Right lobe of liver (tissue), 6 donors: ENCODE measurements around the gene PLCL1. TPM values are rescaled to one million over a fixed set of nuclear protein-coding genes. Genes with fewer than 3 reads are reported as not detected.
A peak's percentile ranks its signal among the peaks of the same experiment; 100 is the strongest.

Experiments used
- ATAC-seq, 4 donors: fragments of 200-7000 bp; cut with Tn5 transposase; one replicate each; pipeline ENCODE4 v1.9.1; 2020; ENCODE audit warnings: mild to moderate bottlenecking in 4 of 4, moderate library complexity in 4 of 4
- DNase-seq, 3 donors: peaks; one replicate each; pipeline ENCODE4 v3.0.0-alpha.2; 2020
- H3K27ac ChIP-seq, 3 donors: fragments of 200-600 bp; one replicate each; pipeline ENCODE4 v1.8.0; 2022
- H3K27me3 ChIP-seq, 2 donors: fragments of 200-600 bp; one replicate each; pipeline ENCODE4 v1.8.0; 2022
- H3K36me3 ChIP-seq, 4 donors: fragments of 200-600 bp; sonication (generic) in 1 of 4; one replicate each; pipeline versions ENCODE4 v1.5.1 to v1.8.0; 2017 to 2022; ENCODE audit warnings: control low read depth in 1 of 4
- H3K4me1 ChIP-seq, 4 donors: fragments of 200-600 bp; sonication (generic) in 1 of 4; one replicate each; pipeline versions ENCODE4 v1.5.1 to v1.8.0; 2017 to 2022; ENCODE audit warnings: control low read depth in 1 of 4
- H3K4me3 ChIP-seq, 3 donors: fragments of 200-600 bp; one replicate each; pipeline ENCODE4 v1.8.0; 2022
- H3K9me3 ChIP-seq, 4 donors: fragments of 200-600 bp; sonication (generic) in 1 of 4; one replicate each; pipeline versions ENCODE4 v1.5.1 to v1.8.0; 2017 to 2022; ENCODE audit warnings: control low read depth in 1 of 4
- CTCF ChIP-seq, 4 donors: fragments of 200-600 bp in 3 of 4; fragments of 450-650 bp in 1 of 4; IDR thresholded peaks; one replicate each; pipeline versions ENCODE4 v1.5.1 to v1.8.0; 2016 to 2022; ENCODE audit warnings: antibody characterized with exemption in 4 of 4, mild to moderate bottlenecking in 2 of 4
- POLR2A ChIP-seq: fragments of 450-650 bp; IDR thresholded peaks from one replicate; pipeline ENCODE4 v1.6.1; 2017; ENCODE audit warnings: antibody characterized with exemption, mild to moderate bottlenecking
- WGBS: methylation state at CpG from one replicate; pipeline ENCODE4 v1.1.6; 2018; ENCODE audit warnings: low coverage, low lambda C conversion rate; ENCODE audit not compliant: insufficient coverage; ENCODE audit errors: missing lambda C conversion rate; 5-methylcytosine and 5-hydroxymethylcytosine counted together
- intact Hi-C, 2 donors: fragments of 100-400 bp; cut with DNase I; formaldehyde crosslinking; loops; one replicate each; pipeline versions ENCODE4 v1.11.2 to v1.14.1; 2022
- long read RNA-seq: library from polyadenylated mRNA; unstranded; transcript quantifications from one replicate; pipeline ENCODE4 v2.0.0, GENCODE V29; 2019
- total RNA-seq, 6 experiments: library from RNA; depleted of rRNA in 2 of 6; stranded (reverse); fragments of >200 nt in 2 of 6; fragmentation: NEBNext Ultra II Directional in 3 of 6; extraction: Animal tissue kit (Norgen Biotek cat#: 25700) in 3 of 6; gene quantifications; one replicate each; pipeline versions ENCODE4 v1.1.0 to v1.2.4, GENCODE V29; 2016 to 2023
- donor health status: DM: no; HTN: yes; CAD: no.
- donor health status: DM: no; HTN: no; CAD: no.
- donor health status: DM: no; HTN: no; CAD: no.
- donor health status: DM: no; HTN: yes; CAD: no.
- donor health status: DM: no; HTN: yes; CAD: no.

PLCL1 gene
- total RNA-seq, result under 1 TPM; 0.12 to 0.37 (median 0.24) TPM
- long read RNA-seq, result 0 reads

- Histone ChIP-seq H3K9me3 (no peaks in the 10 kb centered on the region), H3K27me3 (no peaks in the 10 kb centered on the region), H3K4me3 (peak within 1 kb of the TSS; percentile 49 to 58 (median 51)), H3K4me1 (peaks cover 0 to 11% (median 2%) of the 10 kb centered on the region in 4 donors), H3K27ac (peak within 1 kb of the TSS in 1 of 3 donors; percentile 22), H3K36me3 (no peaks in the 10 kb centered on the region)
- intact Hi-C loops, result loop anchor here in 1 of 2 donors (5.0 kb wide), 1 partner anchor 323 kb away; no protein-coding TSS in a partner anchor
- under 1% methylated on average over 40 of the region's 50 CpGs for WGBS
- peak; percentile 60 for TF ChIP-seq POLR2A
- peak in 2 of 4 donors; percentile 23 to 24 for TF ChIP-seq CTCF (IDR thresholded peaks at IDR 0.05)
- ATAC-seq, result peak; percentile 94 to 98 (median 96)
- peak; percentile 91 to 93 (median 91) for DNase-seq
These were observed at the start of gene PLCL1 for GRCh38 chr2:197804049-197804757. Gene PLCL1, plus strand, starts transcription at chr2:197804593.

GRCh38 chr2:197759013-197759412 is 45.4 kb upstream of the PLCL1 start:
- Histone ChIP-seq H3K4me1 (no peaks in the 10 kb centered on the region), H3K36me3 (no peaks in the 10 kb centered on the region), H3K27me3 (no peaks in the 10 kb centered on the region), H3K4me3 (no peak overlapping the region), H3K27ac (no peak overlapping the region), H3K9me3 (no peaks in the 10 kb centered on the region)
- intact Hi-C loops, result no loop called here
- TF ChIP-seq POLR2A (no peak), CTCF (IDR thresholded peaks at IDR 0.05) (no peak)
- ATAC-seq (no peak), DNase-seq (no peak)
- 60% methylated on average over 2 of the region's 4 CpGs for WGBS

GRCh38 chr2:197759625-197760292 is 44.6 kb upstream of the PLCL1 start:
- no peaks in the 10 kb centered on the region for H3K27me3 ChIP-seq
- TF ChIP-seq POLR2A (no peak), CTCF (IDR thresholded peaks at IDR 0.05) (no peak)
- intact Hi-C loops, result no loop called here
- H3K4me3 ChIP-seq, result no peak overlapping the region
- no peaks in the 10 kb centered on the region for H3K36me3 ChIP-seq
- no CpG with 5 or more reads among the region's 11 CpGs for WGBS
- H3K9me3 ChIP-seq, result no peaks in the 10 kb centered on the region
- no peak overlapping the region for H3K27ac ChIP-seq
- H3K4me1 ChIP-seq, result no peaks in the 10 kb centered on the region
- DNase-seq (no peak), ATAC-seq (no peak)

GRCh38 chr2:197760293-197760657 is 44.1 kb upstream of the PLCL1 start:
- ATAC-seq, result no peak
- intact Hi-C loops, result no loop called here

More at GRCh38 chr2:197760293-197760657, 44.1 kb upstream of the PLCL1 start:
- WGBS, result 90% methylated on average over 2 of the region's 3 CpGs
- Histone ChIP-seq H3K4me3 (no peak overlapping the region), H3K9me3 (no peaks in the 10 kb centered on the region), H3K27ac (no peak overlapping the region), H3K27me3 (no peaks in the 10 kb centered on the region), H3K4me1 (no peaks in the 10 kb centered on the region), H3K36me3 (no peaks in the 10 kb centered on the region)
- DNase-seq, result no peak
- TF ChIP-seq CTCF (IDR thresholded peaks at IDR 0.05) (no peak), POLR2A (no peak)
